ENCODE data around the gene ISM1.

- no peak for TF ChIP-seq CTCF (IDR thresholded peaks at IDR 0.05)
- TF ChIP-seq EP300 (IDR thresholded peaks at IDR 0.05), result no peak
- TF ChIP-seq POLR2A (IDR thresholded peaks at IDR 0.05; ENCODE audit: low read depth), result no peak
Measured at GRCh38 chr20:13234961-13235360, 13.9 kb downstream of the ISM1 start.

All from esophagus muscularis mucosa (tissue), 4 donors.